ENCODE results near the gene KLHL26. TPM values are rescaled to one million over a fixed set of nuclear protein-coding genes. Genes with fewer than 3 reads are reported as not detected.

Gene KLHL26
- total and polyA plus RNA-seq, 2 experiments from 2014 or later, result 8.2 to 8.6 TPM

GRCh38 chr19:18605546-18606280 lies 31.1 kb upstream of the KLHL26 start:
- no peak for DNase-seq (ENCODE audit: low read depth in 1 of 2, low spot score in 1 of 2)
- Histone ChIP-seq H3K9me3 (ENCODE audit: low read depth) (no peaks in the 10 kb centered on the region), H3K27ac (no peak overlapping the region), H3K4me1 (ENCODE audit: low read depth) (peaks cover 3% of the 10 kb centered on the region), H3K4me3 (no peak overlapping the region), H3K27me3 (peaks cover 93% of the 10 kb centered on the region), H3K36me3 (no peaks in the 10 kb centered on the region)
- TF ChIP-seq, protein P1, sequence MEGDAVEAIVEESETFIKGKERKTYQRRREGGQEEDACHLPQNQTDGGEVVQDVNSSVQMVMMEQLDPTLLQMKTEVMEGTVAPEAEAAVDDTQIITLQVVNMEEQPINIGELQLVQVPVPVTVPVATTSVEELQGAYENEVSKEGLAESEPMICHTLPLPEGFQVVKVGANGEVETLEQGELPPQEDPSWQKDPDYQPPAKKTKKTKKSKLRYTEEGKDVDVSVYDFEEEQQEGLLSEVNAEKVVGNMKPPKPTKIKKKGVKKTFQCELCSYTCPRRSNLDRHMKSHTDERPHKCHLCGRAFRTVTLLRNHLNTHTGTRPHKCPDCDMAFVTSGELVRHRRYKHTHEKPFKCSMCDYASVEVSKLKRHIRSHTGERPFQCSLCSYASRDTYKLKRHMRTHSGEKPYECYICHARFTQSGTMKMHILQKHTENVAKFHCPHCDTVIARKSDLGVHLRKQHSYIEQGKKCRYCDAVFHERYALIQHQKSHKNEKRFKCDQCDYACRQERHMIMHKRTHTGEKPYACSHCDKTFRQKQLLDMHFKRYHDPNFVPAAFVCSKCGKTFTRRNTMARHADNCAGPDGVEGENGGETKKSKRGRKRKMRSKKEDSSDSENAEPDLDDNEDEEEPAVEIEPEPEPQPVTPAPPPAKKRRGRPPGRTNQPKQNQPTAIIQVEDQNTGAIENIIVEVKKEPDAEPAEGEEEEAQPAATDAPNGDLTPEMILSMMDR (IDR thresholded peaks at IDR 0.05; ENCODE audit: low read depth, low read length), result no peak

DNA sequence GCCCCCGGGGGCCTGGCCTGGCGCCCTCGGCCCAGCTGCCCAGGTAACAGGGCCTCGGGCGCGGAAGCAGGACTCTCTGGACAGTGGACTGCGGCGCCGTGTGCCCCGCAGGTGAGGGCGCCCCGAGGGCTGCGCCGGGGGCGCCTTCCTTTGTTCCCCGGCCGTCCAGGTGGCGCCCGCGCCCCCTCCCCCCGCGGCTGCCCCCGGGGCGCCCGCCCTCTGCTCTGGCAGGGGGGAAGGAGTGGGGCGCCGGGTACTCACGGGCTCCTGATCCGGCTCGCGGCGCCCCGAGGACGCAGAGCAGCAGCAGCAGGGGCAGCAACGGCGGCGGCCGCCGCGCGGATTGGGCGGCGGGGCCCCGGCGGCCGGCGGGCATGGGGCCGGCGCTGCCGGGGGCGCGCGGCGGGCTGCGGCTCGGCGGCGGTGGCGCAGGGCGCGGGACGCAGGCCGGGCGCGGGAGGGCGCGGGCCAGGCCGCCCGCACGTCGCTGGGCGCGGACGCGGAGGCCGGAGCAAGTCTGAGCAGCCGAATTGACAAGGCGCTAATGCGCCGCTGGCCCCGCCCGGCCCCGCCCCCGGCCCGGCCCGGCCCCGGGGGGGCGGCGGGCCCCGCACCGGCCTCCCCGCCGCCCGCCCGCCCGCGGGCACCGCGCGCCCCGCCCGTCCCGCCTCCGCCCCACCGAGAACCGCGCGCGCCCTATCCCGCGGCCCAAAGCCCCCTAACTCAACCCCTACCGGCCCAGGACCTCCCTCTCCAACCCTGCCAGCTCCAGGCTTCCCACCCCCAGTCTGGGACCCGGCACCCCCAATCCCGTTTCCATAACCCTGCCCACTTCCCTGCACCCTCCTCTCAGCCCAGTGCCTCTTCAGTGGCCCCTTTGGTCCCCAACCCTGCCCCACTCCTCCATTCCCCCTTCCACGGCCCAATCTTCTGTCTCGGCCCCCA lies 30.3 kb upstream of the KLHL26 start, which contains the start of gene CRLF1:
Gene CRLF1 (minus strand): TSS at position 519 of the 945 bp plus-strand sequence. CDS start 143 bp downstream, at position 376.
- H3K4me1 ChIP-seq (ENCODE audit: low read depth), result peaks cover 7% of the 10 kb centered on the region
- H3K27me3 ChIP-seq, result peaks cover 97% of the 10 kb centered on the region
- H3K36me3 ChIP-seq, result no peaks in the 10 kb centered on the region
- no peaks in the 10 kb centered on the region for H3K9me3 ChIP-seq (ENCODE audit: low read depth)
- no peak for DNase-seq (ENCODE audit: low read depth in 1 of 2, low spot score in 1 of 2)
- H3K4me3 ChIP-seq, result no peak within 1 kb of the TSS
- TF ChIP-seq, protein P1 (IDR thresholded peaks at IDR 0.05; ENCODE audit: low read depth, low read length), result no peak
- no peak within 1 kb of the TSS for H3K27ac ChIP-seq

GRCh38 chr19:18607226-18608101 lies 29.4 kb upstream of the KLHL26 start:
- H3K4me3 ChIP-seq, result no peak overlapping the region
- peaks cover 97% of the 10 kb centered on the region for H3K27me3 ChIP-seq
- no peak overlapping the region for H3K27ac ChIP-seq
- no peaks in the 10 kb centered on the region for H3K36me3 ChIP-seq
- H3K9me3 ChIP-seq (ENCODE audit: low read depth), result no peaks in the 10 kb centered on the region
- H3K4me1 ChIP-seq (ENCODE audit: low read depth), result peaks cover 9% of the 10 kb centered on the region
- TF ChIP-seq, protein P1 (IDR thresholded peaks at IDR 0.05; ENCODE audit: low read depth, low read length), result no peak
- no peak for DNase-seq (ENCODE audit: low read depth in 1 of 2, low spot score in 1 of 2)

- no peak for DNase-seq (ENCODE audit: low read depth in 1 of 2, low spot score in 1 of 2)
- TF ChIP-seq, protein P1 (IDR thresholded peaks at IDR 0.05; ENCODE audit: low read depth, low read length), result no peak
These were observed 28.6 kb upstream of the KLHL26 start for GRCh38 chr19:18608102-18608804.

More at GRCh38 chr19:18608102-18608804, 28.6 kb upstream of the KLHL26 start:
- Histone ChIP-seq H3K36me3 (no peaks in the 10 kb centered on the region), H3K9me3 (ENCODE audit: low read depth) (no peaks in the 10 kb centered on the region), H3K4me1 (ENCODE audit: low read depth) (peaks cover 15% of the 10 kb centered on the region), H3K4me3 (no peak overlapping the region), H3K27me3 (peaks cover 97% of the 10 kb centered on the region), H3K27ac (no peak overlapping the region)

Measured in cardiac muscle cell (in vitro differentiated cells and primary cell).